C4-2B (cell line): ENCODE measurements around the gene DAB2.

Experiments used
- ZFX ChIP-seq: fragments of 450-650 bp; IDR thresholded peaks from 2 replicates; pipeline ENCODE4 v1.6.1; 2017
- TF ChIP-seq, protein P1 (sequence below): fragments of 450-650 bp; conservative IDR thresholded peaks from 2 replicates; pipeline ENCODE4 v1.5.1; 2017; ENCODE audit warnings: mild to moderate bottlenecking

DNA sequence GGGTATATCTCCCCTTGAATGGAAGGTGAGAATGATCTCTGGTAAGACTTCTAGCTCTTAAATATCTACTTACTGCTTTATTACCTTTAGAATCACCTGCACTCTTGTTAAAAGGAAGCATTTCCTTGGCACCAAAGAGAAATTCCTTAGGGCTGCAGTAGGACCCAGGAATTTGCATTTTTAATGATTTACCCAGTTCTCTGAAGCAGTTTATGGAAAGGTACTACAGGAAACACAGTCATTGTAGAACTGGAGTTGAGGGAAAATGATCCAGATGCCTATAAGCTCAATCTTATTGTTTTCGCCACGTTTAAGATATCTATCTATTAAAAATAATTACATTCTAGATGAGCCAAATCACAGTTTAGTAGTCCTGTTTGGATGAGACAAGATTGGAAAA lies 51.0 kb downstream of the DAB2 start:
- TF ChIP-seq, protein P1, sequence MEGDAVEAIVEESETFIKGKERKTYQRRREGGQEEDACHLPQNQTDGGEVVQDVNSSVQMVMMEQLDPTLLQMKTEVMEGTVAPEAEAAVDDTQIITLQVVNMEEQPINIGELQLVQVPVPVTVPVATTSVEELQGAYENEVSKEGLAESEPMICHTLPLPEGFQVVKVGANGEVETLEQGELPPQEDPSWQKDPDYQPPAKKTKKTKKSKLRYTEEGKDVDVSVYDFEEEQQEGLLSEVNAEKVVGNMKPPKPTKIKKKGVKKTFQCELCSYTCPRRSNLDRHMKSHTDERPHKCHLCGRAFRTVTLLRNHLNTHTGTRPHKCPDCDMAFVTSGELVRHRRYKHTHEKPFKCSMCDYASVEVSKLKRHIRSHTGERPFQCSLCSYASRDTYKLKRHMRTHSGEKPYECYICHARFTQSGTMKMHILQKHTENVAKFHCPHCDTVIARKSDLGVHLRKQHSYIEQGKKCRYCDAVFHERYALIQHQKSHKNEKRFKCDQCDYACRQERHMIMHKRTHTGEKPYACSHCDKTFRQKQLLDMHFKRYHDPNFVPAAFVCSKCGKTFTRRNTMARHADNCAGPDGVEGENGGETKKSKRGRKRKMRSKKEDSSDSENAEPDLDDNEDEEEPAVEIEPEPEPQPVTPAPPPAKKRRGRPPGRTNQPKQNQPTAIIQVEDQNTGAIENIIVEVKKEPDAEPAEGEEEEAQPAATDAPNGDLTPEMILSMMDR: no peak
- TF ChIP-seq ZFX: no peak
